Activated gamma-delta T cell (primary cell): ENCODE data around the gene AK5.

Experiments
- DNase-seq: peaks from one replicate; lab custom pipeline; 2025; lab: John Stamatoyannopoulos, UW

AK5 gene

DNA sequence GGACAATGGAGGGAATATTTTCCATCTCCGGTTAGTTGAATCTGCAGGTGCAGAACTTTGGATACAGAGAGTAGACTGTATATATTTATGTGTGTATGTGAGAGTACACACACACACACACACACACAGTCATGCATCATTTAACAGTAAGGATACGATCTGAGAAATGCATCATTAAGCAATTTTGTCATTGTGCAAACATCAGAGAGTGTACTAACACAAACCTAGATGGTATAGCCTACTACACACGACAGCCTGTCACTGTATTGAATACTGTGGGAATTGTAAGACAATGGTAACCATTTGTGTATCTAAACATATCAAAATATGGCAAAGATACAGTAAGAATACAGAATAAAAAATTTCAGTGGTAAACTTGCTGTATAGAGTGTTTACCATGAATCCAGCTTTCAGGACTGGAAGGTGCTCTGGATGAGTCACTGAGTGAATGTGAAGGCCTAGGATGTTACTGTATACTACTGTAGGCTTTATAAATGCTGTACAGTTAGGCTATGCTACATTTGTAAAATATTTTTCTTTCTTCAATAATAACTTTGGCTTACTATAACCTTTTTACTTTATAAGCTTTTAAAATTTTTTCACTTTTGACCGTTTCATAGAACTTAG lies 262.1 kb downstream of the AK5 start:
- DNase-seq = no peak

- DNase-seq = no peak
Measured at GRCh38 chr1:77544845-77545244, 263.0 kb downstream of the AK5 start.

GRCh38 chr1:77545970-77546369 lies 264.2 kb downstream of the AK5 start:
- DNase-seq = no peak

DNA sequence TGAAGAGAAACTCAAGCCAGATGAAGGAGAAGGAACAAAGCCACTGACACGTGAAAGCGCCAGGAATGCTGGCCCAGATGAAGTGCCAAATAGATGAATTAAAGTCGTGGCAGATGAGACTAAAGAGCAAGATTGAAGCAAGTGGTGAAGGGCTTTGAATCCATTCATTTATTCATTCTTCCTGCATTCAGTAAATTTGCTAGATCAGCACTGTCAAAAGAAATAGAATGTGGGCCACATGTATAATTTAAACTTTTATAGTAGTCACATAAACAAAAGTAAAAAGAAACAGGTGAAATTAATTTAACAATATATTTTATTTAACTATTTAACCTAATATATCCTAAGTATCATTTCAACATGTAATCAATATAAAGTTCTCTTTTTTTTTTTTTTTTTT lies 265.1 kb downstream of the AK5 start:
- no peak for DNase-seq

DNA sequence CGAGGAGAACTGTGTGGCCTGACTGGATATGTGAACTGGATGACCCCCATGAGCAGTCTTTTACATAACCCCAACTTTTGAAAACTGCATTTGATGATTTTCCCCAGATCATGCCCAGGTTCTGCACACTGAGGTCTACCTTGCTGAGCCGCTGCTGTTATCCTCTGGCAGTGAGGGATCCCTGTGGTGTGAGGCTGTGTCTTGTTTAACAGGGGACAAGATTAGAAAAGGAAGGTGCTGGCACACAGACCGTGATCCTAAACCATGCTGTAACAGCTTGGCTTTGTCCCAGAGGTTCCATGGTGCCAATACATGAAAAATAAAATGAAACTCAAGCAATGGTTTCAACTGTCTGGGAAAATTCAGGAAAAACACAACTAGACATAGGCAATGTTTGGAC lies 266.5 kb downstream of the AK5 start:
- no peak for DNase-seq

GRCh38 chr1:77550135-77550534 lies 268.3 kb downstream of the AK5 start:
- no peak for DNase-seq

GRCh38 chr1:77552626-77553025 lies 270.8 kb downstream of the AK5 start:
- DNase-seq = no peak

DNA sequence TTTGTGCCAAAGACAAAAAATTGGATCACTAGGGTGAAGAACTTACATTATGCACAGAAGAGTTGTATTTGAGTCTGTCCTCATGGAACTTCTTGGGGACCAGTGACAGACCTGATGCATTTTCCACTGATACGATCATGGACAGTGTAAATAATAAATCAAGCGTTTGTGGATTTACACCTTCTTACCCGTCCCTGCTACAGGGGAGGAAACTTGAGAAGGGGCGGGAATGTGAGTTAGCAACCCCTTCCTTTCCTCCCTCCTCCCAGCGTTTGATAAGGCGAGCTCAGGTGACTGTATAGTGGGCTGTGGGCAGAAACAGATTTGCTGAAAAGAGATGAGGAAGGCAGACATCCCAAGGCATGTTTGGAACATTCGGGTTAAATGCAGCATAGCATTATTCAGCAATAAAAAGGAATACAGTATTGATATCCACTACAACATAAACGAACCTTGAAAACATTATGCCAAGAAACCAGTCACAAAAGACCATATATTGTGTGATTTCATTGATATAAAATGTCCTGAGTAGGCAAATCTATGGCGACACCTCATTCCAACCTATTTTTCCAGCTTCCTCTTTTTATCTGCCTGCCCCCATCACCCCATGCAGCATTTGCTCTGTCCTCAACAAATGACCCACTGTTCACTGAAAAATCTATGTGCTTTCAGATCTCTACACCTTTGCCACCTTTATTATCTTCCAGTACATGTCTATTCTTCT lies 271.9 kb downstream of the AK5 start:
- DNase-seq = no peak

- DNase-seq = no peak
Measured at GRCh38 chr1:77556045-77556444, 274.2 kb downstream of the AK5 start.

- DNase-seq = no peak
Measured at GRCh38 chr1:77557053-77557452, 275.2 kb downstream of the AK5 start.

DNA sequence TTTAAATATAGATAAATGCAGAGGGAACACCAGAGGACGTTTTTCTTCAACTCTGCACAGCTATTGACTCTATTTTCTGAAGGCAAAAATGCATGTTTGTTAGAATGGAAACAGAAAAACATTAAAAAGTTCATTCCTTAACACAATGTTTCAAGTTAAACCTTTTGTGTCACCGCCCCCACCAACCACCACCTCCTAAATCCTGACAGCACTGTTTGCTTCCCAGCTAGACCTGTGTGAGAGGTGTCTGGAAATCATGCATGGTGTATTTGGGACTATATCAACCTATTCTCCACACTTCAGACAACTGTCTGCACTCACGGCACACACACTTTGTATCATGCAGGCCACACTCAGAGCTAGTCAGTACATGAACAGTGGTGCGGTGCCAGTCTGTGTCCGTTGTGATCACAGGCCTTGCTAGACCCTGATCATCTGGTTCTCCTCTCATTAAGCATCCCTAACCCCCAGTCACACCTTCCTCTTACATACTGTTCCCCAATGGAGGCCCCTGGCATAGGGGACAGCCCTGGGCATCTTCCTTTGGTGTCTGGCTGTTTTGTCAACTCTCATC lies 276.9 kb downstream of the AK5 start:
- DNase-seq = no peak

DNA sequence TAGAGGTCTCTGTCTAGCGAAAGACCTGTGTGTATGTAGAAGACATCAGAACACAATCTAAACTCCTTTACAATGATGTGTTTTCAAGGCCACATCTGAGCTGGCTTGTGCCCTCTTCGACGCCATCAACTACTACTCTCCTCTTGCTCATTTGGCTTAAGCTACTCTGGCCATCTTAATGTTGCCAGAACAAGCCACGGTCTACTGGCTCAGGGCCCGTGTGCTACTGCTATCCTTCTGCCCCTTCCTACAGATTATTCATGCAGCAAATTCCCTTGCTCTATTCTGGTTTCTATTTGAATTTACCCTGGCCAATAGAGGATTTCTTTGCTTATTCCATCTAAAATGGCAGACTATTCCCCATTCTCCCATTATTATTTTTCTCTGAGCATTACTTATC lies 278.9 kb downstream of the AK5 start:
- DNase-seq = no peak

DNA sequence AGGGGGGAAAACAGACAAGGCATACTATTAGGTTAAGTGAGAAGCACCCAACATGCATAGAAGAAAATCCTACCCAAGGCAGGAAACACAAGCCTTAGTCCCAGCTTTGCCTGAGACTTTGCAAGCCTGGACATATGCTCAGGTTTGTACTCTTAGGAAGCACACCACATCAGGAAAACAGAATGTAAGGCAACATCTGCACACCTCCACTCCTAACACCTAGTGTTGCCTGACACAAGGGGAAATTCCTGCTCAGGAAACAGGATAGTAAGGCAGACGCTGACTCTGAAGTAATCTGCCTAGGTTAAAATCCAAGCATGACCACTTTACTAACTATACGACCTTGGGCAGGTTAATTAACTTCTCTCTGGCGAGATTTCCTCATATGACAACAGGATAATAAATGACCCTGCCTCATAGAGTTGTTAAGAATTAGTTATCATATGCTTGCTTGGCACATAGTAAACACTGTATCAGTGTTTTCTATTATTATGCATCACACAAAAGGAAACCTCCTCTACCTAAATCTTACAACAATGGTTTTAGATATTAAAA lies 280.9 kb downstream of the AK5 start:
- DNase-seq = no peak

GRCh38 chr1:77565321-77565720 lies 283.5 kb downstream of the AK5 start:
- DNase-seq = no peak

DNA sequence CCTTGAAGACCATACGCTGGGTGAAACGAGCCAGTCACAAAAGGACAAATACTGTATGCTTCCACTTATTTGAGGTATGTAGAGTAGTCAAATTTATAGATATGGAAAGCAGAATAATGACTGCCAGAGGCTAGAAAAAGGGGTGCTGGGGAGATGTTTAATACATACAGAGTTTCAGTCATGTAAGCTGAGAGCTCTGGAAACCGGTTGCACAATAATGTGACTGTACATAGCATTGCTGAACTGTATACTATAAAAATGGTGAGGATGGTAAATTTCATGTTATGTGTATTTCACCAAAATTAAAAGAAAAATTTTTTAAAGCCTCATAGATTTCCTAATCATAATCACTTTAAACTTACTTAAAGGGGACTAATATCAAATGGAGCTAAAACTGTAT lies 289.8 kb downstream of the AK5 start:
- no peak for DNase-seq

DNA sequence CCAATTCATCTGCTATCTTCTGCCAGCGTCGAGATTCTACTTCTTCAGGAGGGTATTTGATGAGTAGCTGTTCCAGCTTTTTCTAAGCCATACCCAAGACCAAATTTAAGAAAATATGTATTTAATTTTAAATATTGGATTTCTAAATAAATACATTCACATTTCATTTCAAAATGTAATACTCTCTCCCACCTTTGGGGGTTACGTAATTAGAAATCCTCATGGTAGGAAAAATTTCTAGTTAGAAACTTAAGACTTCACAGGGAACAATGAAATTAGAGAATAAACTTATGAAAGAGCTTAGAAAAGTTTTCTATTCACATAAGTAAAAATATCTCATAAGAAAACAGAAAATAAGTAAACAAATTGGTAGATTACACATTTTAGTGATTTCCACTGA lies 297.7 kb downstream of the AK5 start:
- no peak for DNase-seq

DNA sequence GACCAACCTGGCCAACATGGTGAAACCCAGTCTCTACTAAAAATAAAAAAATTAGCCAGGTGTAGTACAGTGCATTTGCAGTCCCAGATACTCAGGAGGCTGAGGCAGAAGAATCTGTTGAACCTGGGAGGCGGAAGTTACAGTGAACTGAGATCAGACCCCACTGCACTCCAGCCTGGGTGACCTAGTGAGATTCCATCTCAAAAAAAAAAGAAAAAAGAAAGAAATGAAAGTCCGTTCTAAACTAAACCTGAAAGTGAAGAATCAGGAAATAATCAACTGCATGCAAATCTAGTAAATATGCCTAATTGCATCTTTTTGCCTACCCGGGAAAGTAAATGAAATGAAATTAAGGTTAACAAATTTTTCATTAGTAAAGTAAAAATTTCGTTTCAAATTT lies 301.1 kb downstream of the AK5 start:
- DNase-seq = no peak

DNA sequence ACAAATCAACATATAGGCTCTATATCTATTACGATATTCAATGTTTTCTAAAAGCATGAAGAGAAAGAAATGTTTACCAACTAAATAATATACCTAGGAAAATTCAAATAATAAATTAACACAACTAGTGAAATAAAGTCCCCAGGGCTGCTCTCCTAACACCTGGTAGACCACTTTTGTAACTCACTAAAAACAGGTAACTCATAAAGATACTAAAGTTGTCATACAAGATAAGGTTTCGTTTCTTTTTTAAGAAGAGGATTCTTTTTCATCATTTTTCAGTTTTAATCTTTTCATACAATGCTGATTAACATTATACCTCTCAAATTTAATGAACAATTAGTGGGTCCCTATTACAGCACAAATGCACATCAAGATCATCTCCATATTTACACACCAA lies 301.7 kb downstream of the AK5 start:
- DNase-seq = no peak

DNA sequence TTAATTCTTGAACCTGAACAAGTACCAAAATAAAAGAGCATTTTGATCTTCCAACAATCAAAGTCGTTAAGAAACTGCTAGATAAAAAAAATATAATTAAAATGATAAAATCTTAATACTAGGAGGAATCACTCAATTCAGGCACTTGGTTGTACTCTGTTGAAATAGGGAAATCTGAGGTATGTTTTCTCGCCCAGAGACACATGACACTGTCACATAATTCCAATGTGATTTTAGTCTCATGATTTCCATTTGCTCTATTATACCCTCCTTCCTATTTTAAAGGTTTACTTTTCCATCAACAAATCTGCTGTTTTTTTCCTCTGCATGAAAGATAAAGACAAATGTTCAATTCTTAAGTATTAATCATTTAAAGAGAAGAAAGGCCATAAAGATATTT lies 303.1 kb downstream of the AK5 start:
- no peak for DNase-seq

DNA sequence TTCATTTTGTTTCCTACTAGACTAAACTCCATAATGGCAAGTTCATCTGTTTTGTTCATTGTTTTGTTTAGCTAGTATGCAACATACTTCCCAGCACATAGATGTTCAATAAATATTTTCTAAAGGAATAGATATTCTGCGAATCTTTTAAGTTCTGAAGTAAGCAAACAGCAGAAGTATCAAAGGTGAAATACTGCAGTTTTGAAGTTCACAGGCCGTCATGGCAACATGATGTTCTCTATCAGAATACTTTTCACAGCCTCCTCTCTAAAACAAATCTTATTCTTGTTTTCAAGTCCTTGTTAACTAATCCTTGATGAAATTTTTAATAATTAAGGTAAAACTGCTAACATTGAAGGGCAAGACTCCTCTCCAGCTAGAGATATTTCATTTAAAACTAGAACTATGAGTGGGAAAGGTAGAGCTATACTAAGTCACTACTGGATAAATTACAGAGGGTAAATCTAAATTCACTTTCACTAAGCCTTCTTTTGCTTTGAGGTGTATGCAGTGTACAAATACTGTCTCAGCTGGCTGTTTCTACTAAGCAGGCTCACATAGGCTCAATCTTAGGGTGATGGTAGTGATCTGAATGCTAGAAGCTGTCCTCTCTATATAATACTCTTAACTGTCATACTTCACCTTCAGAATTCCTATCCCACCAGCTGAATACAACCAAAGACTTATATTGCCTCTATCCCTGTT lies 303.9 kb downstream of the AK5 start:
- DNase-seq = no peak

DNA sequence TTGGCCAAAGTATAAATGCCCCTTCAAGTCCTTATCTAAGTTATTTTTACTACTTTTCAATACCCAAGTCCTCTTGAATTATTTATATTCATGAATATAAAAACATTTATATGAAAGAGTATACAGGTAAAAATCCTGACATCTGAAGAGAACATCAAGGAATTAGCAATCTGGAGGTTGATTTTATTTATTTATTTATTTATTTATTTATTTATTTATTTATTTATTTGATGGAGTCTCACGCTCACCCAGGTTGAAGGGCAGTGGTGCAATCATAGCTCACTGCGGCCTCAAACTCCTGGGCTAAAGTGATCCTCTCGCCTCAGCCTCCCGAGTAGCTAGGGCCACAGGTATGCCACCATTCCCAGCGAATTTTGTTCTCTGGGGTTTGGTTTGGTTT lies 307.4 kb downstream of the AK5 start:
- DNase-seq = no peak

DNA sequence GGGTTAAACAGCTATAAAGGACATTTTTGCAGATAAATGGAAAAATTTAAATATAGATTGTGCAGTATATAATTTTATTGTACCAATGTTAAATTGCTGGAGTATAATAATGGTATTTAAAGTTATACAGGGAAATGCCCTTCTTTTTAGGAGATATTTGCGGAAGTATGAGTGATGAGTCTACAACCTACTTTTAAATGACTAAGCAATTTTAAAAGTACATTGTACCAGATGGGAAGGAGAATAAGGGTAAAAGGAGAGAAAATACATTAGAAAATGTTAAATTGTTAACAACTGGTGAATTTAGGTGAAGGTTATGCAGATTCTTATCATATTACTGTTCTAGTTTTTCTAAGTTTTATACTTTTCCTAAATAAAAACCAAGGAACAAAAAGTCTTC lies 308.8 kb downstream of the AK5 start:
- no peak for DNase-seq

- DNase-seq = no peak
Measured at GRCh38 chr1:77592906-77593305, 311.1 kb downstream of the AK5 start.
